Measurements from ENCODE around the gene GSAP. TPM values are rescaled to one million over a fixed set of nuclear protein-coding genes. Genes with fewer than 3 reads are reported as not detected.
"Not testable (repeated sequence)": the region's sequence is repeated elsewhere in the genome, so short reads cannot be mapped to it uniquely, and the experiment has no call there.

The GSAP gene
- total RNA-seq, 2 experiments from 2014 or later = 1.1 to 1.4 TPM

DNA sequence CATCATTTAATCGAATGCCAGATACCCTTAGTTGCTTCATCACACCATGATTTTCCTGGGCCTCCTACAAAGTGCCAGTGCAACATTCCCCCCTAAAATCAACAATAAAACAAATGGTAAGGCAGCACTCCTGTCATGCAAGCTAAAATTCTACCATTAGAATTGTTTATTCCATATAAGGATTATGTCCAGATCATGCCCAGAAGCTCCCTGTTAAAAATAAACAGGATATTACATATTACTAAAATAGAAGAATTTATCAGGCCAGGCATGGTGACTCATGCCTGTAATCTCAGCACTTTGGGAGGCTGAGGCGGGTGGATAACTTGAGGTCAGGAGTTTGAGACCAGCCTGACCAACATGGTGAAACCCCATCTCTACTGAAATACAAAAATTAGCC, 140.5 kb downstream of the GSAP start:
- H3K36me3 Mint-ChIP-seq (ENCODE audit: low read depth); intact Hi-C loops (cut with DNase I, micrococcal nuclease); H3K27ac Mint-ChIP-seq; ATAC-seq; DNase-seq; H3K4me3 Mint-ChIP-seq; H3K4me1 Mint-ChIP-seq; CTCF ChIA-PET; H3K9me3 Mint-ChIP-seq (ENCODE audit: low read depth); H3K27me3 Mint-ChIP-seq: not testable (repeated sequence)
- POLR2A ChIA-PET = interaction anchor here (0.6 kb wide), 1 partner anchor 290 kb away, joined by 5 read pairs; no protein-coding TSS in a partner anchor

- H3K27me3 Mint-ChIP-seq = no peaks in the 10 kb centered on the region
- CTCF ChIA-PET = no interaction called here
- peaks cover 3% of the 10 kb centered on the region for H3K36me3 Mint-ChIP-seq (ENCODE audit: low read depth)
- H3K4me3 Mint-ChIP-seq = no peak overlapping the region
- DNase-seq (no peak), ATAC-seq (no peak)
- H3K9me3 Mint-ChIP-seq (ENCODE audit: low read depth) = no peaks in the 10 kb centered on the region
- H3K27ac Mint-ChIP-seq = no peak overlapping the region
- peaks cover 7% of the 10 kb centered on the region for H3K4me1 Mint-ChIP-seq
- POLR2A ChIA-PET = no interaction called here
- intact Hi-C loops (cut with DNase I, micrococcal nuclease) = no loop called here
Measured at GRCh38 chr7:77271766-77272165, 144.4 kb downstream of the GSAP start.

- Mint-ChIP-seq H3K4me1 (peaks cover 13% of the 10 kb centered on the region), H3K4me3 (no peak overlapping the region), H3K9me3 (ENCODE audit: low read depth) (no peaks in the 10 kb centered on the region), H3K27me3 (no peaks in the 10 kb centered on the region), H3K27ac (no peak overlapping the region), H3K36me3 (ENCODE audit: low read depth) (peaks cover 3% of the 10 kb centered on the region)
- POLR2A ChIA-PET = no interaction called here
- CTCF ChIA-PET = interaction anchor here (1.9 kb wide), 1 partner anchor 23 kb away, joined by 7 read pairs; no protein-coding TSS in a partner anchor
- ATAC-seq (no peak), DNase-seq (no peak)
- intact Hi-C loops (cut with DNase I, micrococcal nuclease) = no loop called here
Measured at GRCh38 chr7:77270094-77270480, 146.1 kb downstream of the GSAP start.

DNA sequence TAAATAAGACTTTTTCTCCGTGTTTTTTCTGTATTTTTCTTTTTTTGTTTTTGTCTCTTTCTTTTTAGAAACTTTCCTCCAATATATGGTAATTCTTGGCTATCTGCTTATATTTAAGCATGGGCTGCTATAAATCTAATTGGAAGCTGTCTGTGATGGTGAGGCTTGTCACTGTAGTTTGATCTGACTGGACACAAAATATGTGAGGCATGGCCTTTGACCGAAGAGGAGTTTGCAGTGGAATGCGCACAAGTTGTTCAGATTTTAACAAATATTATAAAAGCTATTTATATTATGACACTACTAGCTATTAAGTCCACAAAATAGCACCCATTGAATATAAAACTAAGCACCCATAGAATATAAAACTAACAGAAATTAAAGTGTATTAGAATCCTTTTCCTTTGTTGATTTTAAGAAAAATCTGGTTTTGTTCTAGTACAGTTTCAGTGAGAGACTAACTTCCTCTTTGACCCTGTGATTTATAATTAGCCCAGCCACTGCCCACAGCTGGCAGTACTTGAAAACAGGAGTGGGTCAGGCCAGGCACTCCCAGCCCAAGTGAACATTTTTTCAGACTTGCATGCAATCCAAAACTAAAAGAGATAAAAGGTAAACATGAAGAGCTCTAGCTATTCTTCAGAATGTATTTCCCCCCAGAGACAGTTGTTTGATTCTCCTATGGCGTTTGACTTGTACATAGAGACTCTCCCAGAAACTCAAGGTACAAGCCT, 146.6 kb downstream of the GSAP start:
- ATAC-seq = no peak
- CTCF ChIA-PET = interaction anchor here (1.9 kb wide), 1 partner anchor 22 kb away, joined by 7 read pairs; no protein-coding TSS in a partner anchor

DNA sequence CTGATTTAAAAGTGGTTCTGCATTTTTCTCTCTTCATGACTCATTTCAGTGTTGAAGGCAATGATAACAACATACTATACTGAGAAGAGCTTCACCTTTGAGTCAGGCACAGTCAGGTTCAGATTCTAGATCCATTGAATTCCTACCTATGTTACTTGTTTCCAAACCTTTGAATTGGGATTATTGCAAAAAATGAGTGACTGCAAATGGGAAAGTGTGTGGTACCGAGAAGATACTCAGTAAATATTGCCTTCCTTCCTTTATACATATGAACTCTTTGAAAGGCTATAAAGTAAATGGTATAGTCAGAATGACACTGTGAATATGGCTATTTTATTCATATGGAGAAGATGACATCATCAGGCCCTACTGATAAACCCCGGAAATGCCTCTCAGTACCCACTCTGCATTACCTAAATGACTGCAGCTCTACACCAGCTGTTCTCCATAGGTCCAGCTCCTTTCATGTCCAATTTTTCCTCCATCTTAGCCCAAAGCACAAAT, 149.8 kb downstream of the GSAP start:
- intact Hi-C loops (cut with DNase I, micrococcal nuclease) = loop anchor here (1.0 to 5.0 kb wide), 4 partner anchors 64 to 271 kb away; partner anchors contain the start of gene PTPN12 (in 1 of the 2)
- Mint-ChIP-seq H3K4me1 (peaks cover 13% of the 10 kb centered on the region), H3K27ac (peak overlapping the region; percentile 29), H3K9me3 (ENCODE audit: low read depth) (no peaks in the 10 kb centered on the region), H3K36me3 (ENCODE audit: low read depth) (no peaks in the 10 kb centered on the region), H3K27me3 (no peaks in the 10 kb centered on the region), H3K4me3 (no peak overlapping the region)
- ChIA-PET CTCF (interaction anchor here (1.2 to 2.0 kb wide), 3 partner anchors 10 to 66 kb away, joined by 3 to 9 read pairs (median 3); no protein-coding TSS in a partner anchor), POLR2A (interaction anchor here (0.7 to 1.0 kb wide), 3 partner anchors 62 to 141 kb away, joined by 3 to 5 read pairs (median 3); no protein-coding TSS in a partner anchor)
- ATAC-seq (peak; percentile 94), DNase-seq (peak; percentile 38)

More for the DNA sequence above, 146.6 kb downstream of the GSAP start:
- Mint-ChIP-seq H3K4me1 (peaks cover 13% of the 10 kb centered on the region), H3K36me3 (ENCODE audit: low read depth) (peaks cover 1% of the 10 kb centered on the region), H3K27ac (no peak overlapping the region), H3K27me3 (no peaks in the 10 kb centered on the region), H3K4me3 (no peak overlapping the region), H3K9me3 (ENCODE audit: low read depth) (no peaks in the 10 kb centered on the region)
- no peak for DNase-seq
- POLR2A ChIA-PET = no interaction called here
- intact Hi-C loops (cut with DNase I, micrococcal nuclease) = loop anchor here in 1 of 2 experiments (5.0 kb wide), 2 partner anchors 83 to 268 kb away; partner anchors contain the start of gene PTPN12

- no peak for DNase-seq
- ChIA-PET POLR2A (no interaction called here), CTCF (interaction anchor here (1.2 to 2.0 kb wide), 2 partner anchors 10 to 19 kb away, joined by 3 to 9 read pairs; no protein-coding TSS in a partner anchor)
- Mint-ChIP-seq H3K27me3 (no peaks in the 10 kb centered on the region), H3K4me3 (no peak overlapping the region), H3K27ac (no peak overlapping the region), H3K36me3 (ENCODE audit: low read depth) (no peaks in the 10 kb centered on the region), H3K4me1 (peaks cover 13% of the 10 kb centered on the region), H3K9me3 (ENCODE audit: low read depth) (no peaks in the 10 kb centered on the region)
- ATAC-seq = no peak
- intact Hi-C loops (cut with DNase I, micrococcal nuclease) = loop anchor here (1.0 to 5.0 kb wide), 4 partner anchors 65 to 272 kb away; partner anchors contain the start of gene PTPN12 (in 1 of the 2)
Measured at GRCh38 chr7:77265666-77266065, 150.5 kb downstream of the GSAP start.

DNA sequence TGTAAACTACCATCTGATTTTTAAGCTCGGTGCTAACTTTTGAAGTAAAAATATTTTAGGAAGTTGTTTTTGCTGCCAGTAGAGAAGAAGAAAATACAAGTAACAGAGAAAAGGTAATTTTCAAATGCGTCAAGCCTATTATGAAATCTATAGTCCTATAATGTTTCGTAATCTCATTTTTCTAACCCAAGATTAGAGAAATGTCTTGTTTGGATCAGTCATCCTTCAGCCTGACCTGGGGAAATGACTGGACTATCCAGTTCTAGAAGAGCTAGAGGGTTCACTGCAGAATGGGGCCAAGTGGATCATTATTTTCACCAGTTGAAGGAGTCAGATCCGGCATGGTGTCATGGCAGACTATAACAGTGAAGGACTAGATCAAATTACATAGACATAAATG, 153.8 kb downstream of the GSAP start:
- intact Hi-C loops (cut with DNase I, micrococcal nuclease) = no loop called here
- no peaks in the 10 kb centered on the region for H3K9me3 Mint-ChIP-seq (ENCODE audit: low read depth)
- ATAC-seq (no peak), DNase-seq (no peak)
- H3K27me3 Mint-ChIP-seq = no peaks in the 10 kb centered on the region
- ChIA-PET CTCF (interaction anchor here (1.1 kb wide), 1 partner anchor 15 kb away, joined by 3 read pairs; no protein-coding TSS in a partner anchor), POLR2A (no interaction called here)
- no peaks in the 10 kb centered on the region for H3K36me3 Mint-ChIP-seq (ENCODE audit: low read depth)
- no peak overlapping the region for H3K4me3 Mint-ChIP-seq
- peaks cover 13% of the 10 kb centered on the region for H3K4me1 Mint-ChIP-seq
- H3K27ac Mint-ChIP-seq = no peak overlapping the region

Other genes starting within 250 kb of the GSAP start
- under 1 TPM; 0.16 TPM for gene FGL2, start 216.5 kb downstream of the GSAP start, total RNA-seq
- 10 to 100 TPM in 1 of 2 experiments, 1 to 10 TPM in 1; 8.5 to 12.0 TPM for gene PTPN12, start 120.9 kb upstream of the GSAP start, total RNA-seq